Hindlimb muscle (tissue), 1 donor: ENCODE results near the gene ANKRD28. TPM values are rescaled to one million over a fixed set of nuclear protein-coding genes. Genes with fewer than 3 reads are reported as not detected.
"Not testable (repeated sequence)": the region's sequence is repeated elsewhere in the genome, so short reads cannot be mapped to it uniquely, and the experiment has no call there.

Experiments used
- DNase-seq: peaks from one replicate; pipeline ENCODE4 v3.0.0-alpha.2; 2013
- polyA plus RNA-seq: library from polyadenylated mRNA; unstranded; fragments of 120-200 nt; gene quantifications from one replicate; pipeline ENCODE4 v1.2.1, GENCODE V29; 2013; ENCODE audit not compliant: insufficient read length

ANKRD28 gene
- polyA plus RNA-seq, 1 donor, result 29.3 TPM

GRCh38 chr3:15633766-15634598 is 163.8 kb downstream of the ANKRD28 start:
- no peak for DNase-seq

- DNase-seq, result no peak
These were observed 164.6 kb downstream of the ANKRD28 start for GRCh38 chr3:15633159-15633558.

GRCh38 chr3:15632212-15632580 is 165.6 kb downstream of the ANKRD28 start:
- DNase-seq, result no peak

- no peak for DNase-seq
These were observed 166.2 kb downstream of the ANKRD28 start for GRCh38 chr3:15631426-15632211.

- DNase-seq, result no peak
These were observed 167.0 kb downstream of the ANKRD28 start for GRCh38 chr3:15630646-15631350.

- peak; percentile 78 for DNase-seq
These were observed 167.8 kb downstream of the ANKRD28 start for GRCh38 chr3:15629860-15630597.

GRCh38 chr3:15628967-15629366 is 168.8 kb downstream of the ANKRD28 start:
- no peak for DNase-seq

GRCh38 chr3:15623535-15624440 is 174.0 kb downstream of the ANKRD28 start:
- DNase-seq, result no peak

- not testable (repeated sequence) for DNase-seq
These were observed 177.9 kb downstream of the ANKRD28 start for GRCh38 chr3:15619659-15620464.

Other genes with a start within 250 kb of the ANKRD28 start
- gene HACL1, start 196.4 kb downstream of the ANKRD28 start, polyA plus RNA-seq, result 8.2 TPM
- 13.7 TPM for gene BTD, start 196.2 kb downstream of the ANKRD28 start, polyA plus RNA-seq